CD14-positive monocyte (primary cell): ENCODE measurements around the gene RASA2. TPM values are rescaled to one million over a fixed set of nuclear protein-coding genes. Genes with fewer than 3 reads are reported as not detected.
A peak's percentile ranks its signal among the peaks of the same experiment; 100 is the strongest.

Experiments used
- DNase-seq, 3 donors: peaks; one replicate each; pipeline ENCODE4 v3.0.0-alpha.2; 2011 to 2022
- H2AFZ ChIP-seq: 2 replicates; pipeline ENCODE4 v1.6.0; 2012; ENCODE audit warnings: mild to moderate bottlenecking, low read depth, low read length, inconsistent platforms; ENCODE audit not compliant: insufficient read depth, poor library complexity, severe bottlenecking
- H3K27ac ChIP-seq, 2 donors: 1 replicate in 1 of 2; 2 replicates in 1 of 2; pipeline ENCODE4 v1.5.1; 2012 to 2013; ENCODE audit warnings: low read length in 2 of 2, control low read depth in 1 of 2, inconsistent platforms in 1 of 2, low read depth in 1 of 2, mild to moderate bottlenecking in 1 of 2
- H3K27me3 ChIP-seq, 2 donors: one replicate each; pipeline versions ENCODE4 v1.6.0 to v1.6.1; 2011 to 2013; ENCODE audit warnings: low read length in 2 of 2; ENCODE audit not compliant: control insufficient read depth in 2 of 2, insufficient read depth in 2 of 2
- H3K36me3 ChIP-seq, 2 donors: replicated peaks in 1 of 2; 1 replicate in 1 of 2; 2 replicates in 1 of 2; pipeline versions ENCODE4 v1.5.1 to v1.6.1; 2012 to 2013; ENCODE audit warnings: low read length in 2 of 2, control low read depth in 1 of 2, inconsistent platforms in 1 of 2, mild to moderate bottlenecking in 1 of 2; ENCODE audit not compliant: insufficient read depth in 2 of 2, control insufficient read depth in 1 of 2
- H3K4me1 ChIP-seq, 2 donors: 1 replicate in 1 of 2; 2 replicates in 1 of 2; pipeline versions ENCODE4 v1.5.1 to v1.6.1; 2012 to 2013; ENCODE audit warnings: low read length in 2 of 2, control low read depth in 1 of 2, inconsistent platforms in 1 of 2, mild to moderate bottlenecking in 1 of 2, moderate library complexity in 1 of 2; ENCODE audit not compliant: insufficient read depth in 2 of 2, control insufficient read depth in 1 of 2
- H3K4me2 ChIP-seq: replicated peaks from 2 replicates; pipeline ENCODE3; 2012; ENCODE audit warnings: low read length, moderate library complexity, mild to moderate bottlenecking; ENCODE audit not compliant: poor library complexity, severe bottlenecking; ENCODE audit errors: extremely low read depth
- H3K4me3 ChIP-seq, 3 experiments: fragments of 200-600 bp in 1 of 3; sonication (generic) in 1 of 3; replicated peaks in 1 of 3; 1 replicate in 2 of 3; 2 replicates in 1 of 3; pipeline ENCODE4 v1.5.1; 2011 to 2013; ENCODE audit warnings: low read length in 3 of 3, mild to moderate bottlenecking in 3 of 3, control low read depth in 2 of 3, low read depth in 2 of 3, inconsistent platforms in 1 of 3, moderate library complexity in 1 of 3
- H3K79me2 ChIP-seq: 2 replicates; pipeline ENCODE4 v1.6.0; 2012; ENCODE audit warnings: mild to moderate bottlenecking, control low read depth, inconsistent platforms, low read length, moderate library complexity; ENCODE audit not compliant: insufficient read depth
- H3K9ac ChIP-seq: 2 replicates; pipeline ENCODE4 v1.6.0; 2017; ENCODE audit warnings: low read length, mild to moderate bottlenecking; ENCODE audit not compliant: insufficient read depth, poor library complexity, severe bottlenecking
- H3K9me3 ChIP-seq, 2 donors: replicated peaks in 1 of 2; 1 replicate in 1 of 2; 2 replicates in 1 of 2; pipeline versions ENCODE4 v1.5.1 to v1.6.1; 2012 to 2013; ENCODE audit warnings: low read length in 2 of 2, control low read depth in 1 of 2; ENCODE audit not compliant: control insufficient read depth in 1 of 2, insufficient read depth in 1 of 2
- H4K20me1 ChIP-seq: 2 replicates; pipeline ENCODE4 v1.6.0; 2012; ENCODE audit warnings: mild to moderate bottlenecking, low read length, control low read depth, moderate library complexity; ENCODE audit not compliant: insufficient read depth
- H3K27ac Mint-ChIP-seq, 7 donors: one replicate each; pipeline ENCODE4 v1.8.0; 2020; ENCODE audit warnings: mild to moderate bottlenecking in 7 of 7, mixed read lengths in 7 of 7, moderate library complexity in 6 of 7, inconsistent platforms in 2 of 7
- H3K27me3 Mint-ChIP-seq, 3 donors: one replicate each; pipeline ENCODE4 v1.8.0; 2021 to 2022; ENCODE audit warnings: low read depth in 3 of 3, mild to moderate bottlenecking in 3 of 3, mixed read lengths in 3 of 3, moderate library complexity in 3 of 3, inconsistent platforms in 1 of 3
- H3K36me3 Mint-ChIP-seq, 2 donors: one replicate each; pipeline ENCODE4 v1.8.0; 2020; ENCODE audit warnings: mixed read lengths in 2 of 2, inconsistent platforms in 1 of 2, mild to moderate bottlenecking in 1 of 2
- H3K4me1 Mint-ChIP-seq: one replicate; pipeline ENCODE4 v1.8.0; 2020; ENCODE audit warnings: mild to moderate bottlenecking, mixed read lengths
- H3K4me3 Mint-ChIP-seq, 2 donors: one replicate each; pipeline ENCODE4 v1.8.0; 2020; ENCODE audit warnings: mild to moderate bottlenecking in 2 of 2, mixed read lengths in 2 of 2, moderate library complexity in 1 of 2
- H3K9me3 Mint-ChIP-seq, 7 donors: one replicate each; pipeline ENCODE4 v1.8.0; 2020 to 2022; ENCODE audit warnings: mixed read lengths in 7 of 7, mild to moderate bottlenecking in 6 of 7, moderate library complexity in 6 of 7, inconsistent platforms in 2 of 7
- WGBS: methylation state at CpG from one replicate; pipeline ENCODE4 v1.1.5; 2013; ENCODE audit warnings: missing lambda C conversion rate; ENCODE audit not compliant: insufficient coverage; 5-methylcytosine and 5-hydroxymethylcytosine counted together
- intact Hi-C, 2 donors: fragments of 100-400 bp; cut with micrococcal nuclease; formaldehyde crosslinking; loops; one replicate each; pipeline versions ENCODE4 v1.15.0 to v1.15.1; 2023
- polyA plus RNA-seq, 3 donors: library from polyadenylated mRNA; depleted of rRNA in 1 of 3; unstranded in 2 of 3; stranded (reverse) in 1 of 3; fragments of 300-500 nt in 2 of 3; fragments of >200 nt in 1 of 3; fragmentation: Illumina TruSeq in 2 of 3; gene quantifications; 1 replicate in 2 of 3; 2 replicates in 1 of 3; pipeline ENCODE4 v1.2.3, GENCODE V29; 2012 to 2021
- TF ChIP-seq, protein P1 (sequence below): fragments of 200-600 bp; IDR thresholded peaks from one replicate; pipeline ENCODE4 v1.8.0; 2022; ENCODE audit warnings: antibody characterized with exemption, mild to moderate bottlenecking

Gene RASA2
- polyA plus RNA-seq, 3 donors = 7.0 to 13.5 (median 8.8) TPM

DNA sequence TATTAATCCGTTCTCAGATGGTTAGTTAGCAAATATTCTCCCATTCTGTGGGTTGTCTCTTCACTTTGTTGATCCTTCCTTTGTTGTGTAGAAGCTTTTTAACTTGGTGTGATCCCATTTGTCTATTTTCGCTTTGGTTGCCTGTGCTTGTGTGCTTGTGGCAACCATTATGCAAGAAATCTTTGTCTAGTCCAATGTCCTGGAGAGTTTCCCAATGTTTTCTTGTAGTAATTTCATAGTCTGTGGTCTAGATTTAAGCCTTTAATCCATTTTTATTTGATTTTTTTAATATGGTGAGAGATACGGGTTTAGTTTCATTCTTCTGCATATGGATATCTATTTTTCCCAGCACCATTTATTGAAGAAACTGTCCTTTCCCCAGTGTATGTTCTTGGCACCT is 59.8 kb downstream of the RASA2 start:
- H3K4me3 ChIP-seq = no peak overlapping the region
- H3K36me3 ChIP-seq = peaks cover 39 to 93% of the 10 kb centered on the region in 2 donors
- H2AFZ ChIP-seq = no peak overlapping the region
- H3K9ac ChIP-seq = no peak overlapping the region
- H3K4me2 ChIP-seq = no peak overlapping the region
- WGBS = 100% methylated on average over 1 of the region's 3 CpGs
- peaks cover 3 to 18% of the 10 kb centered on the region in 2 donors for H3K9me3 ChIP-seq
- peaks cover 15% of the 10 kb centered on the region for H4K20me1 ChIP-seq
- TF ChIP-seq, protein P1, sequence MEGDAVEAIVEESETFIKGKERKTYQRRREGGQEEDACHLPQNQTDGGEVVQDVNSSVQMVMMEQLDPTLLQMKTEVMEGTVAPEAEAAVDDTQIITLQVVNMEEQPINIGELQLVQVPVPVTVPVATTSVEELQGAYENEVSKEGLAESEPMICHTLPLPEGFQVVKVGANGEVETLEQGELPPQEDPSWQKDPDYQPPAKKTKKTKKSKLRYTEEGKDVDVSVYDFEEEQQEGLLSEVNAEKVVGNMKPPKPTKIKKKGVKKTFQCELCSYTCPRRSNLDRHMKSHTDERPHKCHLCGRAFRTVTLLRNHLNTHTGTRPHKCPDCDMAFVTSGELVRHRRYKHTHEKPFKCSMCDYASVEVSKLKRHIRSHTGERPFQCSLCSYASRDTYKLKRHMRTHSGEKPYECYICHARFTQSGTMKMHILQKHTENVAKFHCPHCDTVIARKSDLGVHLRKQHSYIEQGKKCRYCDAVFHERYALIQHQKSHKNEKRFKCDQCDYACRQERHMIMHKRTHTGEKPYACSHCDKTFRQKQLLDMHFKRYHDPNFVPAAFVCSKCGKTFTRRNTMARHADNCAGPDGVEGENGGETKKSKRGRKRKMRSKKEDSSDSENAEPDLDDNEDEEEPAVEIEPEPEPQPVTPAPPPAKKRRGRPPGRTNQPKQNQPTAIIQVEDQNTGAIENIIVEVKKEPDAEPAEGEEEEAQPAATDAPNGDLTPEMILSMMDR = no peak
- no peak overlapping the region for H3K27ac ChIP-seq
- H3K36me3 Mint-ChIP-seq = peaks cover 82 to 93% of the 10 kb centered on the region in 2 donors
- H3K4me1 Mint-ChIP-seq = peaks cover 16% of the 10 kb centered on the region
- intact Hi-C loops = no loop called here
- peaks cover 9% of the 10 kb centered on the region for H3K79me2 ChIP-seq
- peak overlapping the region in 1 of 7 donors; percentile 27 for H3K27ac Mint-ChIP-seq
- DNase-seq = no peak
- peaks cover 14 to 34% (median 23%) of the 10 kb centered on the region in 7 donors for H3K9me3 Mint-ChIP-seq
- peaks cover 0 to 5% of the 10 kb centered on the region in 2 donors for H3K4me1 ChIP-seq
- H3K27me3 Mint-ChIP-seq = no peaks in the 10 kb centered on the region
- H3K27me3 ChIP-seq = no peaks in the 10 kb centered on the region
- H3K4me3 Mint-ChIP-seq = no peak overlapping the region

- no peak overlapping the region for H3K4me2 ChIP-seq
- no peak overlapping the region for H3K9ac ChIP-seq
- no peak overlapping the region for H3K27ac ChIP-seq
- peaks cover 24% of the 10 kb centered on the region for H3K4me1 Mint-ChIP-seq
- peaks cover 24% of the 10 kb centered on the region for H4K20me1 ChIP-seq
- H3K79me2 ChIP-seq = peaks cover 9% of the 10 kb centered on the region
- peaks cover 7 to 12% of the 10 kb centered on the region in 2 donors for H3K4me1 ChIP-seq
- TF ChIP-seq, protein P1 = no peak
- no peak for DNase-seq
- H3K9me3 ChIP-seq = peaks cover 3 to 12% of the 10 kb centered on the region in 2 donors
- no CpG with 5 or more reads among the region's 2 CpGs for WGBS
- H3K9me3 Mint-ChIP-seq = peaks cover 14 to 34% (median 21%) of the 10 kb centered on the region in 7 donors
- H3K4me3 ChIP-seq = no peak overlapping the region
- no peak overlapping the region for H2AFZ ChIP-seq
- H3K36me3 ChIP-seq = peaks cover 30 to 81% of the 10 kb centered on the region in 2 donors
- H3K27ac Mint-ChIP-seq = no peak overlapping the region
- intact Hi-C loops = no loop called here
- no peaks in the 10 kb centered on the region for H3K27me3 ChIP-seq
- H3K36me3 Mint-ChIP-seq = peaks cover 71 to 81% of the 10 kb centered on the region in 2 donors
- no peak overlapping the region for H3K4me3 Mint-ChIP-seq
- no peaks in the 10 kb centered on the region for H3K27me3 Mint-ChIP-seq
Observed at GRCh38 chr3:141547791-141548190, 61.0 kb downstream of the RASA2 start.
